ENCODE results near the gene CR1L.
"Not testable (repeated sequence)": the region's sequence is repeated elsewhere in the genome, so short reads cannot be mapped to it uniquely, and the experiment has no call there.

CR1L gene

DNA sequence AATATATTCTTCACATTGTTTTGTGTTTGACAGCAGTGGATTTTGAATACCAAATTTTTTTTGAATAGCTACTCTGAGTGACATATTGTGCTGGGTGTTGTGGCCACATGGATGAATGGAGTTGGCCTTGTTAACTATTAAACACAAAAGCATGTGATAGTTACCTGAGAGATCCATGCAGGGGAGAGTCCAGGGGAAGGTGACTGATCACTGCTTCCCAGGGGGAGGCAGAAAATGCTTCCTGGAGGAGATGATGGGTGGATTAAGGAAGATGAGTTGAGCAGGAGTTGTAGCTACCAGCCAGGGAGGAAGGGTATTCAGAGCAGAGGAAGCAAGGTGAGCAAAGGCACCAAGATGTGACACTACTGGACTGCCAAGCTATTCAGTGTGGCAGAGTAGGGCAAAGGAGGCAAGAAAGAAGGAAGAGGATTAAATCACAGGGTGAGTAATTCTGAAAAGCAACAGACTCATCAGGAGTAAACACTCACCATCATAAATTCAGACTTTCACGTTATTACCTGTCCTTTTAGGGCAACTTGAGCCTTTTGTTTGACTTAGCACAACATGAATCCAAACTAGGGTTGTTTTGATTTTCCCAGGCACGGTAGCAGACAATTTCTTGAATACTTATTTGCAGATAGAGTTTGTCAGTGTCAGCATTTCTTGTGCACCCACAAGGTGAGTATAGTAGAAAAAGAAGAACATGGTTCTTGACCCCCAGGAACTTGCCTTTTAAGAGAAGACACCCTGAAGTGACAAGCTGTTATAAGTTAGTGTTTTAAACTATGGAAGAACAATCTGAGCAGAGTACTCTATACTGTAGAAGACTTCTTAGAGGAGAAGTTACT, 111.1 kb downstream of the CR1L start:
- no peaks in the 10 kb centered on the region for H3K27me3 ChIP-seq (ENCODE audit: insufficient read depth, poor library complexity, severe bottlenecking)
- TF ChIP-seq GABPA (IDR thresholded peaks at IDR 0.05; ENCODE audit: low read depth) (no peak), POLR2AphosphoS5 (IDR thresholded peaks at IDR 0.05; ENCODE audit: low read depth) (no peak)
- TF ChIP-seq, protein P1, sequence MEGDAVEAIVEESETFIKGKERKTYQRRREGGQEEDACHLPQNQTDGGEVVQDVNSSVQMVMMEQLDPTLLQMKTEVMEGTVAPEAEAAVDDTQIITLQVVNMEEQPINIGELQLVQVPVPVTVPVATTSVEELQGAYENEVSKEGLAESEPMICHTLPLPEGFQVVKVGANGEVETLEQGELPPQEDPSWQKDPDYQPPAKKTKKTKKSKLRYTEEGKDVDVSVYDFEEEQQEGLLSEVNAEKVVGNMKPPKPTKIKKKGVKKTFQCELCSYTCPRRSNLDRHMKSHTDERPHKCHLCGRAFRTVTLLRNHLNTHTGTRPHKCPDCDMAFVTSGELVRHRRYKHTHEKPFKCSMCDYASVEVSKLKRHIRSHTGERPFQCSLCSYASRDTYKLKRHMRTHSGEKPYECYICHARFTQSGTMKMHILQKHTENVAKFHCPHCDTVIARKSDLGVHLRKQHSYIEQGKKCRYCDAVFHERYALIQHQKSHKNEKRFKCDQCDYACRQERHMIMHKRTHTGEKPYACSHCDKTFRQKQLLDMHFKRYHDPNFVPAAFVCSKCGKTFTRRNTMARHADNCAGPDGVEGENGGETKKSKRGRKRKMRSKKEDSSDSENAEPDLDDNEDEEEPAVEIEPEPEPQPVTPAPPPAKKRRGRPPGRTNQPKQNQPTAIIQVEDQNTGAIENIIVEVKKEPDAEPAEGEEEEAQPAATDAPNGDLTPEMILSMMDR (IDR thresholded peaks at IDR 0.05; ENCODE audit: insufficient read depth, low read length): no peak
- H3K27ac ChIP-seq (replicated peaks): peak overlapping the region; percentile 53
- no peak for DNase-seq (ENCODE audit: low read depth in 1 of 2, low spot score in 1 of 2)
- no peak overlapping the region for H3K4me3 ChIP-seq (replicated peaks; ENCODE audit: insufficient read depth, low read length)

- TF ChIP-seq GABPA (IDR thresholded peaks at IDR 0.05; ENCODE audit: low read depth) (no peak), SPI1 (IDR thresholded peaks at IDR 0.05; ENCODE audit: borderline replicate concordance, low read depth) (no peak), POLR2AphosphoS5 (IDR thresholded peaks at IDR 0.05; ENCODE audit: low read depth) (no peak)
- TF ChIP-seq, protein P1 (IDR thresholded peaks at IDR 0.05; ENCODE audit: insufficient read depth, low read length): no peak
- TF ChIP-seq, protein P2, sequence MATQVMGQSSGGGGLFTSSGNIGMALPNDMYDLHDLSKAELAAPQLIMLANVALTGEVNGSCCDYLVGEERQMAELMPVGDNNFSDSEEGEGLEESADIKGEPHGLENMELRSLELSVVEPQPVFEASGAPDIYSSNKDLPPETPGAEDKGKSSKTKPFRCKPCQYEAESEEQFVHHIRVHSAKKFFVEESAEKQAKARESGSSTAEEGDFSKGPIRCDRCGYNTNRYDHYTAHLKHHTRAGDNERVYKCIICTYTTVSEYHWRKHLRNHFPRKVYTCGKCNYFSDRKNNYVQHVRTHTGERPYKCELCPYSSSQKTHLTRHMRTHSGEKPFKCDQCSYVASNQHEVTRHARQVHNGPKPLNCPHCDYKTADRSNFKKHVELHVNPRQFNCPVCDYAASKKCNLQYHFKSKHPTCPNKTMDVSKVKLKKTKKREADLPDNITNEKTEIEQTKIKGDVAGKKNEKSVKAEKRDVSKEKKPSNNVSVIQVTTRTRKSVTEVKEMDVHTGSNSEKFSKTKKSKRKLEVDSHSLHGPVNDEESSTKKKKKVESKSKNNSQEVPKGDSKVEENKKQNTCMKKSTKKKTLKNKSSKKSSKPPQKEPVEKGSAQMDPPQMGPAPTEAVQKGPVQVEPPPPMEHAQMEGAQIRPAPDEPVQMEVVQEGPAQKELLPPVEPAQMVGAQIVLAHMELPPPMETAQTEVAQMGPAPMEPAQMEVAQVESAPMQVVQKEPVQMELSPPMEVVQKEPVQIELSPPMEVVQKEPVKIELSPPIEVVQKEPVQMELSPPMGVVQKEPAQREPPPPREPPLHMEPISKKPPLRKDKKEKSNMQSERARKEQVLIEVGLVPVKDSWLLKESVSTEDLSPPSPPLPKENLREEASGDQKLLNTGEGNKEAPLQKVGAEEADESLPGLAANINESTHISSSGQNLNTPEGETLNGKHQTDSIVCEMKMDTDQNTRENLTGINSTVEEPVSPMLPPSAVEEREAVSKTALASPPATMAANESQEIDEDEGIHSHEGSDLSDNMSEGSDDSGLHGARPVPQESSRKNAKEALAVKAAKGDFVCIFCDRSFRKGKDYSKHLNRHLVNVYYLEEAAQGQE (IDR thresholded peaks at IDR 0.05; ENCODE audit: insufficient replicate concordance, low read depth): no peak
- H3K27me3 ChIP-seq (ENCODE audit: insufficient read depth, poor library complexity, severe bottlenecking): no peaks in the 10 kb centered on the region
- no peak overlapping the region for H3K4me3 ChIP-seq (replicated peaks; ENCODE audit: insufficient read depth, low read length)
- DNase-seq (ENCODE audit: low read depth in 1 of 2, low spot score in 1 of 2): no peak
- no peak overlapping the region for H3K27ac ChIP-seq (replicated peaks)
Measured at GRCh38 chr1:207762622-207763021, 117.7 kb downstream of the CR1L start.

- H3K4me3 ChIP-seq (replicated peaks; ENCODE audit: insufficient read depth, low read length): no peak overlapping the region
- TF ChIP-seq POLR2AphosphoS5 (IDR thresholded peaks at IDR 0.05; ENCODE audit: low read depth) (no peak), GABPA (IDR thresholded peaks at IDR 0.05; ENCODE audit: low read depth) (no peak)
- no peaks in the 10 kb centered on the region for H3K27me3 ChIP-seq (ENCODE audit: insufficient read depth, poor library complexity, severe bottlenecking)
- no peak overlapping the region for H3K27ac ChIP-seq (replicated peaks)
- no peak for DNase-seq (ENCODE audit: low read depth in 1 of 2, low spot score in 1 of 2)
Measured at GRCh38 chr1:207763091-207763490, 118.2 kb downstream of the CR1L start.

- H3K27ac ChIP-seq (replicated peaks): no peak overlapping the region
Measured at GRCh38 chr1:207763972-207764371, 119.0 kb downstream of the CR1L start.

GRCh38 chr1:207766569-207766968, 121.6 kb downstream of the CR1L start:
- no peak for DNase-seq (ENCODE audit: low read depth in 1 of 2, low spot score in 1 of 2)
- H3K27me3 ChIP-seq (ENCODE audit: insufficient read depth, poor library complexity, severe bottlenecking): no peaks in the 10 kb centered on the region
- no peak overlapping the region for H3K4me3 ChIP-seq (replicated peaks; ENCODE audit: insufficient read depth, low read length)
- H3K27ac ChIP-seq (replicated peaks): no peak overlapping the region
- TF ChIP-seq POLR2AphosphoS5 (IDR thresholded peaks at IDR 0.05; ENCODE audit: low read depth): no peak

More at GRCh38 chr1:207763972-207764371, 119.0 kb downstream of the CR1L start:
- Histone ChIP-seq H3K27me3 (ENCODE audit: insufficient read depth, poor library complexity, severe bottlenecking) (no peaks in the 10 kb centered on the region), H3K4me3 (replicated peaks; ENCODE audit: insufficient read depth, low read length) (no peak overlapping the region)
- TF ChIP-seq POLR2AphosphoS5 (IDR thresholded peaks at IDR 0.05; ENCODE audit: low read depth): no peak
- TF ChIP-seq, protein P1 (IDR thresholded peaks at IDR 0.05; ENCODE audit: insufficient read depth, low read length): no peak
- no peak for DNase-seq (ENCODE audit: low read depth in 1 of 2, low spot score in 1 of 2)

DNA sequence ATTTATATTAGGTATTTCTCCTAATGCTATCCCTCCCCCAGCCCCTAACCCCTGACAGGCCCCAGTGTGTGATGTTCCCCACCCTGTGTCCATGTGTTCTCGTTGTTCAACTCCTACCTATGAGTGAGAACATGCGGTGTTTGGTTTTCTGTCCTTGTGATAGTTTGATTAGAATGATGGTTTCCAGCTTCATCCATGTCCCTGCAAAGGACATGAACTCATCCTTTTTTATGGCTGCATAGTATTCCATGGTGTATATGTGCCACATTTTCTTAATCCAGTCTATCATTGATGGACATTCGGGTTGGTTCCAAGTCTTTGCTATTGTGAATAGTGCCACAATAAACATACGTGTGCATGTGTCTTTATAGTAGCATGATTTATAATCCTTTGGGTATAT, 125.6 kb downstream of the CR1L start:
- not testable (repeated sequence) for DNase-seq (ENCODE audit: low read depth in 1 of 2, low spot score in 1 of 2); H3K27me3 ChIP-seq (ENCODE audit: insufficient read depth, poor library complexity, severe bottlenecking); H3K4me3 ChIP-seq (replicated peaks; ENCODE audit: insufficient read depth, low read length); H3K27ac ChIP-seq (replicated peaks)

Data from HL-60 (cell line).